ENCODE measurements around the gene CEP104. TPM values are rescaled to one million over a fixed set of nuclear protein-coding genes. Genes with fewer than 3 reads are reported as not detected.
A peak's percentile ranks its signal among the peaks of the same experiment; 100 is the strongest.

CEP104 gene
- total and polyA plus RNA-seq, 10 of the 15 experiments (the other 5 are each of a cell fraction or from before 2014, with no cell fraction given): 7.2 to 34.8 (median 19.3) TPM

- TF ChIP-seq CREM (IDR thresholded peaks at IDR 0.05; ENCODE audit: low read depth): peak; percentile 81; the same call in 1 of the 2 replicates
- no peak for TF ChIP-seq ZBTB11 (CRISPR knock-in tag; IDR thresholded peaks at IDR 0.05)
- TF ChIP-seq NFYA (IDR thresholded peaks at IDR 0.05; ENCODE audit: borderline replicate concordance, low read depth, low read length): no peak
- TF ChIP-seq NFIC (IDR thresholded peaks at IDR 0.05; ENCODE audit: low read depth, low read length): peak; percentile 86; the same call in 1 of the 2 replicates
- 0 out of 2 replicates have a peak, but pooled peaks have one; percentile 64 for TF ChIP-seq DPF2 (IDR thresholded peaks at IDR 0.05)
- no peak for TF ChIP-seq POLR2AphosphoS2 (IDR thresholded peaks at IDR 0.05; ENCODE audit: low read depth, low read length)
- peak; percentile 77 for TF ChIP-seq SPI1 (IDR thresholded peaks at IDR 0.05; ENCODE audit: borderline replicate concordance, insufficient read depth, low read depth, low read length)
- TF ChIP-seq, protein P1, sequence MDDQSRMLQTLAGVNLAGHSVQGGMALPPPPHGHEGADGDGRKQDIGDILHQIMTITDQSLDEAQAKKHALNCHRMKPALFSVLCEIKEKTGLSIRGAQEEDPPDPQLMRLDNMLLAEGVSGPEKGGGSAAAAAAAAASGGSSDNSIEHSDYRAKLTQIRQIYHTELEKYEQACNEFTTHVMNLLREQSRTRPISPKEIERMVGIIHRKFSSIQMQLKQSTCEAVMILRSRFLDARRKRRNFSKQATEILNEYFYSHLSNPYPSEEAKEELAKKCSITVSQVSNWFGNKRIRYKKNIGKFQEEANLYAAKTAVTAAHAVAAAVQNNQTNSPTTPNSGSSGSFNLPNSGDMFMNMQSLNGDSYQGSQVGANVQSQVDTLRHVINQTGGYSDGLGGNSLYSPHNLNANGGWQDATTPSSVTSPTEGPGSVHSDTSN (IDR thresholded peaks at IDR 0.05; ENCODE audit: insufficient replicate concordance, low read depth, low read length): peak; percentile 75
- TF ChIP-seq ETV6 (conservative IDR thresholded peaks at IDR 0.05 in 1 of 2, IDR thresholded peaks at IDR 0.05 in 1 of 2; ENCODE audit: borderline replicate concordance in 1 of 2, low read depth in 1 of 2): peak in 1 of 2 experiments; percentile 45; a peak in 1 of 4 replicates
- peak; percentile 89 for TF ChIP-seq PAX5 (IDR thresholded peaks at IDR 0.05; ENCODE audit: borderline replicate concordance, low read depth, low read length)
- peak; percentile 56; the same call in 1 of the 3 replicates for TF ChIP-seq POU2F2 (IDR thresholded peaks at IDR 0.05; ENCODE audit: borderline replicate concordance, low read depth, low read length)
- no peak for TF ChIP-seq SREBF1 (IDR thresholded peaks at IDR 0.05; ENCODE audit: low read length)
These were observed 69.7 kb downstream of the CEP104 start (continued) for GRCh38 chr1:3787349-3787715.
